NCI-H1105 (cell line): ENCODE measurements around the gene GBX1.

Experiments used
- DNase-seq: peaks from one replicate; lab custom pipeline; 2025; lab: John Stamatoyannopoulos, UW

GBX1 gene

GRCh38 chr7:151139791-151140190, 27.7 kb downstream of the GBX1 start:
- no peak for DNase-seq

- DNase-seq: no peak
Observed at GRCh38 chr7:151139071-151139790, 28.3 kb downstream of the GBX1 start.

GRCh38 chr7:151138153-151138851, 29.2 kb downstream of the GBX1 start:
- DNase-seq: no peak

DNA sequence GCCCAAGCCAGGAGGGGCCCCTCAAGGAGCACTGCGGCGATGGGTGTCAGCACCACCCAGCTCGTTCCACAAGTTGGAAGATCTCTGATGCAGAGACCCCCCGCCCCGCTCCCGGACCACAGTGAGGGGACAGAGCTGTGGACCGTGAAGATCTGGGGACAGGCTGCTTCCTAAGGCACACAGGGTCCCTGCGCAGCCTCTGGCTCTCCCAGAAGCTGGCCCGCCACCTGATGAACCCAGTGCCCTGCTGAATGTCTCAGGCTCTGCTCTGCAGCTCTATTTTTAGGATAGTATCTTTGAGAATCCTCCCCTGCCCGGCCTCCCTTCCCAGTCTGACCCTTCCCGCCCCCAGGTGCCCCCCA, 29.7 kb downstream of the GBX1 start:
- no peak for DNase-seq

DNA sequence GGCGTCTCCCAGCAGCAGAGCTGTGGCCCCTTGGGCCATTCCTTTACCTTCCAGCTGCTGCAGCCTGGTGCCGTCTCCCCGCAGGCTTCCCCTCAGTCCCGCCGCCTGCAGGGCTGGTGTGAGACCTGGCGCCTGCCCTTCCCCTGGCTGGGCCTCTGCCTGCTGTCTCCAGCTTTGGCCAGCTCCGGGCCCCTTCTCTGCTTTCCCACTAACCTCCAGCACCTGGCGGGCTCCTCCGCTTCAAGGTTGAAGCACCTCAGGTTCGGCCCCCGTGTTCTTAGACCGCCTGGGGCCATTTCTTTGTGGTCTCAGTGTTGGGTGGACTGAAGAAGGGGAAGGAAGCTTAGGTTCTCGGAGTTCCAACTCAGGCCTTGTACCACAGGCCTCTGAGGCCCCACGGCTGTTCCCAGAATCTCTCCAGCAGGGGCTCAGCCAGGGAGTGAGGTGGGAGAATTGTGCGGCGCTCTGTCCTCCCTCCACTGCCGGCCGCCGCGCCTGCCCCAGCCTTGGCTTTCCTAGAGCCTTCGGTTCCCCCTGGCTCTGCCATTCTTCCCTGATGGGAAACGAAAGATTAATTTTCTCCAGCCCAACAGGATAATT, 30.3 kb downstream of the GBX1 start:
- no peak for DNase-seq

DNA sequence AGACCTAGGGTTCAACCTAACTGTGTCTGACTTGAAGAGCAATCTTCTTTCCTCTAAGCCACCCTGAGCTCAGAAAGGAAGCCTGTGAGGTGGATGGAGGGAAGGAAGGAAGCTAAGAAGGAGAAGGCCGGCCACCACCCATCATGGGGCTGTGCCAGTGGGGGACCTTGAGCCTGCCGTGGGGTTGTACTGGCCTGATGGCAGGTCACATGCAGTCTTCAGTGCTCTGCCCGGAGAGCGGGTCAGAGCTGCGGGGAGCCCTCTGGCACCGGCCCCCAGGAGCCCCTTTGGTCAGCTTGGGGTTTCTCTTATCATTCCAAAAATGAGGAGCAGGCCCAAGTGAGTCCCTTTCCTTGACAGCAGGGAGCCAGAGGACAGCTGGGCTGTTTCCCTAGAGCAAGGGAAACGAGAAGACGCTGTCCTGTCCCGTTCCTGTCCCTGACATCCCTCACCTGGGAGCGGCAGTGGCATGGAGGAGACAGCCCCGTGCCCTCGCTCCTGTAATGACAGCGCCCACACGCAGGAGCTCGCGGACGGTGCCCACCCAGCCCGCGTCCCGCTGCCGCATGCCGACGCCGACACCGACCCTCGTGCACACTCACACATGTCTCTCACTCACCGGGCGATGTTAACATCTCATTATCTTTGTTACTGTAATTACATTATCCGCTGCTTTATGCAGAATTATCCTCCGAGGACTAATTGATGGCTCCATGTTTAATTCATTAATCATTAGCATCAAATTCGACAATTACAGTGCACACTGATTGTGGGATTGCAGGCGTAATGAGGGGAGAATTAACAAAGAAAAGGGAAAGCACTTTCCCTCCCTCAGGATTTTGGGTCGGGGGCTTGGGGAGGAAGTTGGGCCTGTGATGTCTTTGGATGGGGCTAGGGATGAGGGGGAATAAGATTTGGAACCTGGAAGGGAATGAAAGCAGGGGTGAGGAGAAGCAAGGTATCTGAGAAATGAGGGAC, 31.3 kb downstream of the GBX1 start:
- no peak for DNase-seq

GRCh38 chr7:151135525-151135845, 32.0 kb downstream of the GBX1 start:
- DNase-seq: no peak

- DNase-seq: no peak
Observed at GRCh38 chr7:151134743-151135524, 32.6 kb downstream of the GBX1 start.

- no peak for DNase-seq
Observed at GRCh38 chr7:151133986-151134742, 33.3 kb downstream of the GBX1 start.

GRCh38 chr7:151133266-151133985, 34.1 kb downstream of the GBX1 start:
- no peak for DNase-seq

GRCh38 chr7:151132461-151133205, 34.9 kb downstream of the GBX1 start:
- no peak for DNase-seq

- DNase-seq: no peak
Observed at GRCh38 chr7:151131592-151132293, 35.8 kb downstream of the GBX1 start.

DNA sequence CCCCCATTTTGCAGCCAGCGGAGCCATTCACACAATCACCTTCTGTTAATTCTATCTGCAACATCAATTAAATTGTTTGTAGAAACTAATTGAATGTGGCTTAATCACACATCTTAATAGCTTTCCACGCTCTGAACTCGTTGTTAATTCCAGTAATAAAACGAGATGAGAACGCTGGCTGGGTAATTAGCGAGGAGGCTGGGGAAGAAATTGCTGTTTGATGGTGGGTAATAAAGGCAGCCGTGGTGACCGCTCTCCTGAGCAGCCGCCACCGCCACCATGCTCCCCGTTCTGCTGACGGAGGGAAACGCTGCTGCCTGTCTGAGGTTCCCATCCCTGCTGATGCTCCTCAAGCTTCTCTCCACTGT, 36.3 kb downstream of the GBX1 start:
- DNase-seq: no peak

DNA sequence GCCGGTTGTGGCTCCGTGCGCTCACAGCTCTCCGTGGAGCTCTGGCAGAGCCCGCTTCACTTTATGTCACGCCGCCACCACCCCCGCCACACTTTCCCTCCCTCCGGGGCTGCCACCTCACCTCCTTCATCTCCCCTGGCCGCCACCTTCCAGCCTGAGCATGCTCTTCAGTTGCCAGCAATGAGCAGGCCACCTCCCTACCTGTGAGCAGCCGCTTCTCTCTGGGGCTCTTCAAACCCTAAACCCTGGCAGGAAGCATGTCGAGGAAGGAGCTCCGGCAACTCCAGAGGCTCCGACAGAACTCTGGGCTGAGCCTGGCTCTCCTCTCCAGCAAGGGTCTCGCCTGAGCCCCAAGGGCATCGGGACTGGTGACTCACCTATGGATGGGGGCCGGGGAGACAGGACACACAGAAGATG, 36.7 kb downstream of the GBX1 start:
- DNase-seq: no peak

- DNase-seq: no peak
Observed at GRCh38 chr7:151129960-151130591, 37.4 kb downstream of the GBX1 start.

GRCh38 chr7:151129117-151129959, 38.2 kb downstream of the GBX1 start:
- no peak for DNase-seq

- DNase-seq: no peak
Observed at GRCh38 chr7:151128716-151129115, 38.8 kb downstream of the GBX1 start.
